ENCODE measurements around the gene INSC.

Gene INSC

GRCh38 chr11:15190611-15191010, 75.9 kb downstream of the INSC start:
- no peak for DNase-seq

GRCh38 chr11:15192005-15192556, 77.4 kb downstream of the INSC start:
- no peak for DNase-seq

- DNase-seq, result no peak
These were observed 80.1 kb downstream of the INSC start for GRCh38 chr11:15194671-15195415.

GRCh38 chr11:15195454-15196200, 80.9 kb downstream of the INSC start:
- DNase-seq, result no peak

- DNase-seq, result no peak
These were observed 82.0 kb downstream of the INSC start for GRCh38 chr11:15196704-15197103.

GRCh38 chr11:15197696-15198095, 83.0 kb downstream of the INSC start:
- no peak for DNase-seq

- DNase-seq, result no peak
These were observed 83.6 kb downstream of the INSC start for GRCh38 chr11:15198284-15198683.

- no peak for DNase-seq
These were observed 85.0 kb downstream of the INSC start for GRCh38 chr11:15199693-15200092.

GRCh38 chr11:15200696-15201095, 86.0 kb downstream of the INSC start:
- no peak for DNase-seq

GRCh38 chr11:15201586-15201985, 86.9 kb downstream of the INSC start:
- DNase-seq, result no peak

- no peak for DNase-seq
These were observed 87.9 kb downstream of the INSC start for GRCh38 chr11:15202626-15203025.

GRCh38 chr11:15204711-15205110, 90.0 kb downstream of the INSC start:
- no peak for DNase-seq

- DNase-seq, result no peak
These were observed 92.1 kb downstream of the INSC start for GRCh38 chr11:15206791-15207190.

- peak; percentile 72 for DNase-seq
These were observed 93.9 kb downstream of the INSC start for GRCh38 chr11:15208378-15209222.

GRCh38 chr11:15212876-15213275, 98.2 kb downstream of the INSC start:
- no peak for DNase-seq

- no peak for DNase-seq
These were observed 98.9 kb downstream of the INSC start for GRCh38 chr11:15213471-15214231.

- no peak for DNase-seq
These were observed 100.3 kb downstream of the INSC start for GRCh38 chr11:15215005-15215404.

- DNase-seq, result no peak
These were observed 102.0 kb downstream of the INSC start for GRCh38 chr11:15216678-15217077.

- no peak for DNase-seq
These were observed 102.7 kb downstream of the INSC start for GRCh38 chr11:15217416-15217815.

GRCh38 chr11:15222777-15223176, 108.1 kb downstream of the INSC start:
- DNase-seq, result no peak

GRCh38 chr11:15223318-15223717, 108.6 kb downstream of the INSC start:
- no peak for DNase-seq

GRCh38 chr11:15224466-15224865, 109.7 kb downstream of the INSC start:
- DNase-seq, result no peak

Measured in stimulated activated CD4-positive, alpha-beta T cell treated with anti-CD3 and anti-CD28 coated beads, Interleukin-1b, Interleukin-23, amount 100 ng/mL, for 48 hours (primary cell).